Left colon (tissue), 2 donors: Measurements from ENCODE around the gene FBXL13. TPM values are rescaled to one million over a fixed set of nuclear protein-coding genes. Genes with fewer than 3 reads are reported as not detected.
"Not testable (repeated sequence)": the region's sequence is repeated elsewhere in the genome, so short reads cannot be mapped to it uniquely, and the experiment has no call there.

ENCODE experiments used
- ATAC-seq: fragments of 200-7000 bp; cut with Tn5 transposase; one replicate; pipeline ENCODE4 v1.9.1; 2020; ENCODE audit warnings: mild to moderate bottlenecking, moderate library complexity
- DNase-seq, 2 donors: peaks; one replicate each; pipeline ENCODE4 v3.0.0-alpha.2; 2020
- intact Hi-C, 2 donors: fragments of 100-400 bp; cut with DNase I in 1 of 2; cut with micrococcal nuclease in 1 of 2; formaldehyde crosslinking; loops; one replicate each; pipeline versions ENCODE4 v1.11.2 to v1.14.0; 2022; cut with DNase I, micrococcal nuclease
- total RNA-seq, 2 donors: library from RNA; stranded (reverse); fragmentation: NEBNext Ultra II Directional; extraction: Animal tissue kit (Norgen Biotek cat#: 25700); gene quantifications; one replicate each; pipeline ENCODE4 v1.2.1, GENCODE V29; 2021
- donor health status: DM: no; HTN: no; CAD: no.
- donor health status: DM: yes; HTN: yes; CAD: no.

FBXL13 gene
- total RNA-seq, 2 donors from 2014 or later: 0.15 to 1.5 TPM

DNA sequence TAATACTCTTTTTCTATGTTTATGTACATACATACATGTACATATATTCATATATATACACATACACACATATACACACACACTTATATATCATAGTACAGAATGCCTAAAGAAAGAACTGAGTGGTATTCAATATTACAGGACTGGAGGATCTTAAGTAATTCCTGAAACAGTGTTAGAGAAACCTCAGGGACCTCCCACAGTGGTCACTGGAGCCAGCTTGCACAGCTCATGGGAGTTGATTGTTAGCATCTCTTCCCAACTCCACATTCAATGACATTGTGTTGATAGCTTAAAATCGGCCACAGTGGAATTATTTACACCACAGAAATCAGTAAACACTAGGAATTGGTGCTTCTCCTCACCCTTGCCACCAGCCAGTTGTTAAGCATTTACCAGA lies 155.8 kb downstream of the FBXL13 start:
- intact Hi-C loops: no loop called here
- no peak for DNase-seq
- ATAC-seq: no peak

DNA sequence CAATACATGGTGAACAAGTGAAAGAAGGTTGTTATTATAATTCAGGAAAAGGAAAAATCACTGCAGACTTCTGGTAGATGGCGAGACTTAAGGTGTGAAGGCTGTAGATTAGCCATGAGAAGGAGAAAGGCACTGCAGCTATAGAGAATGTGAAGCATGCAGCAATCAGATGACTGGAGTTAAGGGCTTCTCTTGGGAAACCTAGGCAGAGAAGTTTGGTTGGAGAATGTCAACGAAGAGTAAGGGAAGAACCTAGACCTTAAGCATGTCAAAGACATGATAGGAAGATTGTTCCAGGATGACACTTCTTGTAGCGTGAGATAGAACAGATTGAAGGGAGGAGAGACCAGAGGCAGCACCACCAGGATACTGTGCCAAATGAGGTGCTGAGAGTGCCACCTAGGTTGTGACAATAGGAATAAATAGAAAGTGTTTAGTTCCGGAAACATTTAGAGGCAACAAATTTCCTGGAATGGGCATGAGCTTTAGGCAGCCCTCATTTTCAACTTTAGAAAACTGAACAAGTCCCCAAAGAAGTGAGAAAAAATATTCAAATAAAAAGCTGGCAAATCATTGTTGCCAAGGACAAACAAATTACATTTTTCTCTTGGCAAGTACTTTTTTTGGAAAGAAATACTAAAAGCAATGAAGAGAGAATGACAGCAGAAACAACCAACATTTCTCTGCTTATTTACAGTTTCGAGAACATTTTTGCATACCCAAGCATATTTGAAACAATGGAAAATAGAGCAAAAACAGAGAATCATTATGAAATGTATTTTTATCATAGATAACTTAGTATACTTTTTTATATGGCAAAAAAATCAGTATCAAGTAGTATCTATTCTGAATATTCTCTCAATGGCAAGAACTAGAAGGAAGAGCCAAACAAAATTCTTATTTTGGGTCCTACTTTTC lies 156.9 kb downstream of the FBXL13 start:
- intact Hi-C loops: no loop called here
- ATAC-seq (no peak), DNase-seq (no peak)

DNA sequence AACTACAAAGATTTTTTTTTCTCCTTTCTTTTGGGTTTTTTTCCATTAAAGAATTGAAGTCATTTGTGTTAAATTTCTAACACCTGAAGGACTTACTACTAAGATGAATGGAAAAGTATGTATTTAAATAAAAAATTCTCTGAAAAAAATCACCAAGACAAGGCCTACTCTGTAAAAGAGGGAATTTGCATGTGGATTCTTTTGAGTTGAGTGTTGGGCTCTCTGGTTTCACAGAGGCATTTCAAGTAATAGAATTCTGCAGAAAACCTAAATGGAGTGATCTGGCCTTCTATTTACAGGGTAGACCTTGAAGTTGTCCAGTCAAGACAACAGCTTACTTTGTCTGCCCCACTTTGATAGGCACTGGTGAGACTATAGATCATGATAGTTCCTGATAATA lies 157.7 kb downstream of the FBXL13 start:
- no peak for DNase-seq
- intact Hi-C loops: no loop called here
- ATAC-seq: no peak

DNA sequence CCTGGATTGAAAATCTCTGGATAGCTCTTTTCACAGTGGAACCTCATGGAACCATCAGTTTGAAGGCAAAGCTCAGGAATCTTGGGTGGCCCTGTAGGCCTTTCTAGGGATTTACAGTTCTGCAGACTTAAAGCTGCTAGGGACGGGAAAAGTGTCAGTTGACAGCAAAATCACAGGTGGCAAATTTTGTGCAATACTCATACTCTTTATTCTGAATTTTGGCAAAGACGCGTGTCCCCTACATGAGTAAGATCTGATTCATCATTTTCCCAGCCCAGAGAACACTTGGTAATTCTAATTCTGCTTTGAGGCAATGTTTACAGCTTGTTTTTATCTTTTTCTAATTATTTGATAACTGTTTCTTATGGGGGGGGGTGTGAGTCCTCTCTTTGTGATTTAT lies 158.2 kb downstream of the FBXL13 start:
- intact Hi-C loops: no loop called here
- ATAC-seq: no peak
- DNase-seq: no peak

DNA sequence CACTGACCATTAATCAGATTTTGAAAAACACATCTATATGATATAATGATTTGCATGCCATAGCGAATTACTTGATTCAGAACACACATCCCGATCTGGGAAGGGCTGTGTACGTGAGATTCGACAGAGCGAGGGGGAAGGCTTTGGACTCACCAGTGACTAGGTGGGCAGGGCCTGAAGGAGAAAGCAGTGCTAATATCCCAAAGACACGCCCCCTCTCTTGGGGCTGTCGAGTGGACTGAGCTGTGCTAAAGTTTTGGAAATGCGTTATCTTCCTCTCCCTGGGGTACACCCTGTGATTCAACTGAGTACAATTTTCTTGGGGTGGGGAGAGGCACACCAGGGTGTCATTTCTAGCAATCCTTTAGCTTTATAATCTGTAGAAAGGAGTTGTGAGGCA lies 160.0 kb downstream of the FBXL13 start:
- ATAC-seq: no peak
- intact Hi-C loops: no loop called here
- no peak for DNase-seq

DNA sequence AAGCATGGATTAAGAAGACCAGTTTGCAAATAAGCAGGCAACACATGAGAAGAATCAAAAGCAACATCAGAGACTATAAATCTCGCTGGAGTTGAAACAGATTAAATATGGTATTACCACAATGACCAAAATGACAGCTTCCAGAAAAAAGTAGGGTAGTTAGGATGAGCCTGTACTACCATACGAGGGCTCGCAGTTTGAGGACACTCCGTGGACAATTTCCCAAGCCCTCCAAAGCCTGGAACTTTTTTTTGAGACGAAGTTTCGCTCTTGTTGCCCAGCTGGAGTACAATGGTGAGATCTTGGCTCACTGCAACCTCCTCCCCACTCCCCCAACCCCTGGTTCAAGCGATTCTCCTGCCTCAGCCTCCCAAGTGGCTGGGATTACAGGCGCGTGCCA lies 160.8 kb downstream of the FBXL13 start:
- intact Hi-C loops: no loop called here
- DNase-seq: no peak
- ATAC-seq: no peak

DNA sequence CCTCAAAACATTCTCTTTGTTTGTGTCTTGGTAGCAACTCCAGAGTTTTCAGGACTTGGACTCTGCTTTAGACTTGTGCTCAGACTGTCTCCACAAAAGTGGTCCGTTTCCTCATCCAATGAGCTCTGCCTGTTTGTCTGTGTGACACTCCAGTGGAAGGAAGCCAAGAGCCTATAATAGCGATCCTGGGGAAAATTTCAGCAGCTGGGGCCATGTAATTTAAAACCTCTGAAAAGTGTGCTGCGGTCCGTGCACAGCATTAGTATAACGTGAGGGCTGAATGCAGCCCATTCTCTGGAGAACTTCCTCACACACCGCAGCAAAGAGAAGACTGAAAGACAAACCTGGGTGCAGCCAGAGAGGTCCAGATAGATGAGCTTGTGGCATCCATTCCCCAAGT lies 161.9 kb downstream of the FBXL13 start, which contains the start of gene LRRC17:
Gene LRRC17 (plus strand): TSS at position 259 of the 400 bp plus-strand sequence. CDS start 20,914 bp downstream, outside the sequence.
- intact Hi-C loops: no loop called here
- no peak for ATAC-seq
- no peak for DNase-seq

DNA sequence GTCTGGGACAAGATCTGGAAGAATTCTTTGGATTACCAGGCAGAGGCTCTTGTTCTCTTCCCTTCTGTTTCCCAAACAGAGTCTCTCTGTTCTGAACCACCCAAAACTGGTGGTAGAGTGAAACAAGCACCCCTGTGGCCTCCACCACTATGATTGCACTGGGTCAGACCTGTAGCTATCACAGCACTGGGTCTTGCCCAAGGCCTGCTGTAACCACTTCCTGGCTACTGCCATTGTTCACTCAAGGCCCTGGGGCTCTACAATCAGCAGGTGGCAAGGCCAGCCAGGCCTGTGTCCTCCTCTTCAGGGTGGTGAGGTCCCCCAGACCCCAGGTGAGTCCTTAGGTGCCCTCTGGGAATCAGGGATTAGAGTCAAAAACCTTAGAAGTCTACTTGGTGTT lies 165.9 kb downstream of the FBXL13 start:
- ATAC-seq: no peak
- intact Hi-C loops: no loop called here
- DNase-seq: no peak

DNA sequence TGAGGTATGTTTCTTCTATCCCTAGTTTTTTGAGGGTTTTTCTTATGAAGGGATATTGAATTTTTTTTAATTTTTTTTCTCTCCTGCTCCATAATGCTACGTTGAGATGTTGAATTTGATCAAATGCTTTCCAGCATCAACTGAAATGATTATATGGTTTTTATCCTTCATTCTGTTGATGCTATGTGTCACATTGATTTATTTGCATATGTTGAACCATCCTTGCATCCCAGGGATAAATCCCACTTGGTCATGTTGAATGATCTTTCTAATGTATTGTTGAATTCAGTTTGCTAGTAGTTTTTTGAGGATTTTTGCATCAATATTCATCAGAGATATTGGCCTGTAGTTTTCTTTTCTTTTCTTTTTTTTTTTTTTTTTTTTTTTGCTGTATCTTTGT lies 171.0 kb downstream of the FBXL13 start:
- DNase-seq, intact Hi-C loops, ATAC-seq: not testable (repeated sequence)

DNA sequence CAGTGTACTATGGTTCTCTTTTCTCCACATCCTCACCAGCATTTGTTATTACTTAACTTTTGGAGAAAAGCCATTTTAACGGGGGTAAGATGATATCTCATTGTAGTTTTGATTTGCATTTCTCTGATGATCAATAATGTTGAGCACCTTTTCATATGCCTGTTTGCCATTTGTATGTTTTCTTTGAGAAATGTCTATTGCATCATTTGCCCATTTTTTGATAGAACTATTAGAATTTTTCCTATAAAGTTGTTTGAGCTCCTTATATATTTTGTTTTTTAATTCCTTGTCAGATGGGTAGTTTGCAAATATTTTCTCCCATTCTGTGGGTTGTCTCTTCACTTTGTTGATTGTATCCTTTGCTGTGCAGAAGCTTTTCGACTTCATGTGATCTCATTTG lies 172.5 kb downstream of the FBXL13 start:
- DNase-seq, ATAC-seq, intact Hi-C loops: not testable (repeated sequence)

DNA sequence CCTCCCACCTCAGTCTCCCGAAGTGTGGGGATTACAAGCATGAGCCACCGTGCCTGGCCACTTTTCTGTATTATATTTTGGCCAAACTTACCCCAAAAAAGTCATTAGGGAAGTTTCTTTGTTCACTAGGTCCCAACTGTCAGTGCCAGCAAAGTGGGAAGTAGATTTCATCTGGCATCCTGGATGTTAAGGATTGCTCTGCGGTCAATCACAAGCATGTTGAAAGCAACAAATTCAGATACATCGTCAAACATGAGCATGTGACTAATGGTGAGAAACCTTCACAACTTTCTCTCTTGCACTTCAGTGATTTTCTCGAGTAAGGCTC lies 176.1 kb downstream of the FBXL13 start:
- ATAC-seq: no peak
- intact Hi-C loops: no loop called here
- no peak for DNase-seq

DNA sequence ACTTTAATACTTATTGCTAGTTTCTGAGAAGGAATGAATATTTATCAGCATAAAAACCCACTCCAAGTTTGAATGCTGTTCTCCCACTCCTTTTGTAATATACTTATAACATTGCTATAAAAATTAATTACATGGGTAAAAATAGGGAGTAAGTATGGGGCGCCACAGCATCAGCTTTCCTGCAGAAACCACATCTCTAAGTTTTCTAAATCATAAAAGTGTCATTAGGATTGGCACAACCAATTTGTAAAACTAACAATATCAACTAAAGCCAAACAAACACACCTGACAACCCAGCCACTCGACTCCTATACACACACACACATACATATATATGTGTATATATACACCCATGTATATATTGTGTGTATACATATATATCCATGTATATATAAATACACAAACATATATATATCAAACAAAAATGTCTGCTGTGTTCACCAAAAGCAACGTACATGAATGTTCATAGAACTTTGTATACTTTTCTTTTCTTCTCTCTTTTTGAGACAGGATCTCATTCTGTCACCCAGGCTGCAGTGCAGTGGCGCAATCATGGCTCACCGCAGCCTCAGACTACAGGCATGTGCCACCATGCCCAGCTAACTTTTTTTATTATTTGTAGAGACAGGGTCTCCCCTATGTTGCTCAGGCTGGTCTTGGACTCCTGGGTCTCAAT lies 176.6 kb downstream of the FBXL13 start:
- no peak for ATAC-seq

DNA sequence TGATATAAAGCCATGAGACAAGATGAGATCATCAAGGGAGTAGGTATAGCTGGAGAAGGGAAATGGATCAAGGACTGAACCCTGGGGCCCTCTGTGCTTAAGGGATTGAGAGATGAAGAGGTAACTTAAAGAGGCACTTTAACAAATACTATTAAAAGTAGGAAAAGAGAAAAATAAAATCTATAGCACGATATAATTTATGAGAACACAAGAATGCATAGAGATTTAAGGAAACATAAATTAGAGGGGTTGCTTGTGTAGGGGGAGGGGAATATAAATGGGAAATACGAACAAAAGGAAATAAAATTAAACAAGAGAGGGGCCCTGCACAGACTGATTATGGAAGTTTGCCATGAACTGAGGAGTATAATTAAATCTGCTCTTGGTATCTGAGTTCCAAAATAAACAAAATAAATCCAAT lies 177.4 kb downstream of the FBXL13 start:
- intact Hi-C loops: no loop called here
- DNase-seq: no peak
- no peak for ATAC-seq

More for the DNA sequence above, 176.6 kb downstream of the FBXL13 start:
- no peak for DNase-seq
- intact Hi-C loops: no loop called here

DNA sequence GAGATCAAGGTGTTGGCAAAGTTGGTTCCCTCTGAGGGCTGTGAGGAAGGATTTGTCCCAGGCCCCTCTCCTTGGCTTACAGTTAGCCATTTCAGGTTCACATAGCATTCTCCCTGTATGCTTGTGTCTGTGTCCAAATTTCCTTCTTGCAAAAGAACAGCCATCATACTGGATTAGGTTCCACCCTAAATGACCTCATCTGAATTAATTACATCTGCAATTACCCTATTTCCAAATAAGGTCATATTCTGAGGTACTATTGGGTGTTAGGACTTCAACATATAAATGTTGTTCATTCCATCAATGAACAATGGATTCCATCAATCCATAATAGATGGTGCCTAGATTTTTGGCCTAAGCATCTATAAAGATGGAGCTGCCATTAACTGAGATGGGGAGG lies 178.0 kb downstream of the FBXL13 start:
- no peak for ATAC-seq
- DNase-seq: no peak
- intact Hi-C loops: no loop called here

DNA sequence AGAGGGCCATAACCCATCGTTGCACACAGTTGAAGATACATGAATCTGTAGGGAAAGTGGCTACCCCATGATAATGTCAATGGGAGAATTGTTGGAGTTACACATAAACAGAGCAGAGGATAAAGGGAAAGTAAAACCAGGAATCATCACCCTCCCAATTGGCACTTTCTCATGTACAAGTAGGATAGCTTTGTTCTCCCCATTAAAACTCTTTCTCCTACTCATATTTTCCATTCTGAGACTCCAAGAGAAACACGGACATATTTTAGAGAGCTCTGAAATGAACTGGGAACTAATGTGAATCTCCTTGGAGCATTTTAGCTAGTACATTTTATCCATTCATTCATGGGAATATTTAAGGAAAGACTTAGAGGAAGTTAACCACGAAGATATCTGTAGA lies 179.0 kb downstream of the FBXL13 start:
- DNase-seq: no peak
- intact Hi-C loops: no loop called here
- no peak for ATAC-seq

DNA sequence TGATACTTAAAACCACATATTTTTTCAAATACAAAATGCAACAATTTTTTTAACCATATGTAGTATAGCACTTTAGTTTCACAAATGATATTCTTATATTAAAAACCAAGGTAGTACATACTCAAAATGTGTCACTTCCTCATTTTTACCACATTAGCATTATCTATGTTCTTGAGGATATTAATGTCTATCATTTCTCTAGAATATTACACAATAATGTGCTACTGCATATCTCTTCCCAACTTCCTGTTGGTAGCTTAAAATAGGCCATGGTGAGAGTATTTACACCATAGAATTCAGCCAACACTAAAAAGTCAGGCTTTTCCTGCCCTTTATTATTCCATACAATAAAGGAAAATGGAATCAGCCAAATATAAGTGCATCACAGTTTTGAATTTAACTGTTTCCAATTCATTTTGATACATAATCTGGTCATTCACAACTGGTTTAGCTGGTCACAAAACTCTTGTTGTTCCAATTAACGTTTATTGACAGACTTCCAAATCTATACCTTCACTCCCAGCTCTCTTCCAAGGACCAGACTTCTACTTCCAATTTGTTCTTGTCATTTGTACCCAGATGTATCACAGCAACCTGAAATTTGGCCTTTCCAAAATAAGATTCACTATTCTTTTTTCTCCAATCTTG lies 181.8 kb downstream of the FBXL13 start:
- DNase-seq (no peak), ATAC-seq (no peak)
- intact Hi-C loops: no loop called here

DNA sequence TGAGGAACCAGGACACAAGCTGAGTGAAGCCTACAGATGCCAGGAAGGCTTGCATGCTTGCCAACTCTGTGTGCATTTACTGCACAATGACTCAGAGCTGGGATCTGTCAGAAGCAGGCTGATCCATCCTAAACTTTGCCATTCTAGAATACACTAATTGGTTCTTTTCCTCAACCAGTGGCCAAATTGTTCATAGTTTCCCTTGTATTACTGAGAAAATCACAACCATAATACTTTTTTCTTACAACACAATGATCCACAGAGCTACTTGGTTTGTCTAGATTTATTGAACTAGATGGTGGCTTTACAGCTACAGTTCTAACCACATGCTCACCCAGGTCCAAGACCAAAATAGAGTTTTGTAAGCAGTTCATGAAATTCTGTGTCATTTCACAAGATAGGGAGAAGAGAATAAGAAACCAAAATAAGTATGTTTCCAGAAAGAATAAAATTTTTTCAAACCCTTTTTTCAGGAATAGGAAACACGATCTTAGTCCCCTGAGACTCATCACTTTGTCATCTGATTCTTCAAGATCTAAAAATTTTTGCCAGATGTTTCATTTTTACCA lies 182.8 kb downstream of the FBXL13 start:
- DNase-seq (peak in 1 of 2 donors; percentile 12), ATAC-seq (no peak)

DNA sequence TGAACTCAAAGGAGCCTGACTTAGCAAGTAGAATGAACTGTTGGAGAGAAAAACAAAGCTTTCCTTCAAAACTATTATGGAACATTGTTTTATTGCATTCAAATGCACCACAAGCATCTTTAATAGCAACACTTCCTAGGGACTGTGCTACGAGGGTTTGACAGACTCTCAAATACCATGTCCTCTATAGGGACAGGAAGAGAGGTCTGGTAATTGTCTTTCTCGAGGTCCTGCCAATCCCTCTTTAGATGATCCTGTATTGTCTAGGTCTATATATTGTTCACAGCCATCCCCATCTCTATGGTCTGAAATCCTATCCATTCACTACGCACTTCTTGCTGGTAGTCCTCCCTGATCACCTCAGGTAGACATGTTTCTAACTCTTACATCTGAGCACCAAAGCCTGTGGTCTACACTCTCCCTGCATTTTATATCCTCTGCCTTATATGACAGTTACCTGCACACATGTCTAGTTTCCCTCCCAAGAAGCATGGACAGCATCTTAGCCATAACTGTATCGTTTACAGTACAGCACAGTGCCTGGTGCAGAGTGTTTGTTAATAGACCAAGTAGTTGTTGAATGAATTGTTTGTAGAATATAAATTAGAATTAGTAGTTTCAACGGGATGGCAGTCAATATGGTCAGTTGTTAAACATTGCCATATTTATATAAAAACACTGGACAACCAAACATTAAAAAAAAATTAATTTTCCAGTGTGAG lies 183.5 kb downstream of the FBXL13 start:
- DNase-seq (no peak), ATAC-seq (no peak)
- intact Hi-C loops: no loop called here

More for the DNA sequence above, 182.8 kb downstream of the FBXL13 start:
- intact Hi-C loops: no loop called here
